ENCODE data around the gene CBLB. TPM values are rescaled to one million over a fixed set of nuclear protein-coding genes. Genes with fewer than 3 reads are reported as not detected.
A peak's percentile ranks its signal among the peaks of the same experiment; 100 is the strongest.

The CBLB gene
- total and polyA plus RNA-seq, 7 donors, result 4.2 to 18.2 (median 12.1) TPM

DNA sequence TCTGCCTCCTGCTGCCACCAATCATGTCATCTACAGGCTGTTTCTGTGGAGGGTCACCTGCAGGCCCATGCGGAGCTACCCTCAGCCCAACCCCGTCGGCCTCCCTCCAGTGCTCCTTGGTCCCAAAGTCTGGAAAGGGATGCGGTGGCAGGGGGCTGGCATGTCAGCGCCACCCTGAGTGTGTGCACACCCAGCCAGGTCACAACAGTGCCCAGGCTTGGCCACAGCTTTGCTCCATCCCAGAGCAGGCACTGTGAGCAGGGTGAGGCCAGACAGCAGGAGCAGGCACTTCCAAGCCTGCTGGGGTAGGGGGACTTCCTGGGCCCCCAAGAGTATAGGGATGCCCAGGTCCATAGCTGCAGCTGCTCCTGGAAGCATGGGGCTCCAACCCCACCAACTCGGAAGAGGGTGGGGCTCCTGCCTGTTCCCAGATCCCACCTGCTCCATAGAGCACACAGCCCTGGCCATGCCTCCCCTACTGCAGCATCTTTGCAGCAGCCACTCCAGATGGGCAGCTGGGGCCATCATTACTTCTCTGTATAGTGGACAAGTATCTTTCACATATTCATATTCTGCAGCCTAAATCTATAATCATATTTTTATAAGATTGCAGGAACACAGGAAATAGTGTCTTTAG lies 109.3 kb downstream of the CBLB start:
- no peak for ATAC-seq

DNA sequence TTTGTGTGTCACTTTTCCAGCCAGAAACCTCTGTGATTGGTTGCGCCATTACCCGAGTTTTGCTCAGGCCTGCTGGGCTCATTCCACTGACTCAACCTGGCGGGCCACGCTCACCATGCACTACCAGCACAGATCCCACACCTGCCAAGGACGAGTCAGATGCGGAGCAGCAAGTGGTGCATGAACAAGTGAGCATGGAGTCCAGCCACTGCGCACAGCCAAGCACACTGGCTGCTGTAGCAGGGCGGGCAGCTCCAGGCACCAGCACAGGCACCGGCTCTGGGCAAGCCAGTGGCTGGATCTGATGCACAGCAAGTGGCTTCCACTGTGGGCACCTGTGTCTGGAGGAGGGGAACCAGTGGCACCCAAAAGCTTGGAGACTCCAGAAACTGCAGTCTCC lies 110.4 kb downstream of the CBLB start:
- no peak for ATAC-seq
- TF ChIP-seq, protein P1, sequence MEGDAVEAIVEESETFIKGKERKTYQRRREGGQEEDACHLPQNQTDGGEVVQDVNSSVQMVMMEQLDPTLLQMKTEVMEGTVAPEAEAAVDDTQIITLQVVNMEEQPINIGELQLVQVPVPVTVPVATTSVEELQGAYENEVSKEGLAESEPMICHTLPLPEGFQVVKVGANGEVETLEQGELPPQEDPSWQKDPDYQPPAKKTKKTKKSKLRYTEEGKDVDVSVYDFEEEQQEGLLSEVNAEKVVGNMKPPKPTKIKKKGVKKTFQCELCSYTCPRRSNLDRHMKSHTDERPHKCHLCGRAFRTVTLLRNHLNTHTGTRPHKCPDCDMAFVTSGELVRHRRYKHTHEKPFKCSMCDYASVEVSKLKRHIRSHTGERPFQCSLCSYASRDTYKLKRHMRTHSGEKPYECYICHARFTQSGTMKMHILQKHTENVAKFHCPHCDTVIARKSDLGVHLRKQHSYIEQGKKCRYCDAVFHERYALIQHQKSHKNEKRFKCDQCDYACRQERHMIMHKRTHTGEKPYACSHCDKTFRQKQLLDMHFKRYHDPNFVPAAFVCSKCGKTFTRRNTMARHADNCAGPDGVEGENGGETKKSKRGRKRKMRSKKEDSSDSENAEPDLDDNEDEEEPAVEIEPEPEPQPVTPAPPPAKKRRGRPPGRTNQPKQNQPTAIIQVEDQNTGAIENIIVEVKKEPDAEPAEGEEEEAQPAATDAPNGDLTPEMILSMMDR (IDR thresholded peaks at IDR 0.05), result no peak
- Histone ChIP-seq H3K36me3 (ENCODE audit: insufficient read depth in 1 of 2, low read depth in 1 of 2) (no peaks in the 10 kb centered on the region), H3K27me3 (ENCODE audit: insufficient read depth in 3 of 3, low read length in 2 of 3) (no peaks in the 10 kb centered on the region), H3K4me1 (no peaks in the 10 kb centered on the region), H3K4me3 (no peak overlapping the region), H3K27ac (no peak overlapping the region), H3K9me3 (no peaks in the 10 kb centered on the region)
- WGBS, 3 donors, result 96 to 99% (median 97%) methylated on average over 9 of the region's 9 CpGs
- DNase-seq, result peak in 1 of 2 donors; percentile 46
- intact Hi-C loops (cut with DNase I), result no loop called here

More for the DNA sequence above, 109.3 kb downstream of the CBLB start:
- intact Hi-C loops (cut with DNase I), result no loop called here
- Histone ChIP-seq H3K9me3 (no peaks in the 10 kb centered on the region), H3K27ac (no peak overlapping the region), H3K4me1 (no peaks in the 10 kb centered on the region), H3K27me3 (ENCODE audit: insufficient read depth in 3 of 3, low read length in 2 of 3) (no peaks in the 10 kb centered on the region), H3K4me3 (no peak overlapping the region), H3K36me3 (ENCODE audit: insufficient read depth in 1 of 2, low read depth in 1 of 2) (peaks cover 0 to under 1% of the 10 kb centered on the region in 2 donors)
- TF ChIP-seq, protein P1 (IDR thresholded peaks at IDR 0.05), result no peak
- DNase-seq, result peak in 1 of 2 donors; percentile 50
- 99 to 100% (median 99%) methylated on average over 5 to 6 of the region's 6 CpGs for WGBS, 3 donors

DNA sequence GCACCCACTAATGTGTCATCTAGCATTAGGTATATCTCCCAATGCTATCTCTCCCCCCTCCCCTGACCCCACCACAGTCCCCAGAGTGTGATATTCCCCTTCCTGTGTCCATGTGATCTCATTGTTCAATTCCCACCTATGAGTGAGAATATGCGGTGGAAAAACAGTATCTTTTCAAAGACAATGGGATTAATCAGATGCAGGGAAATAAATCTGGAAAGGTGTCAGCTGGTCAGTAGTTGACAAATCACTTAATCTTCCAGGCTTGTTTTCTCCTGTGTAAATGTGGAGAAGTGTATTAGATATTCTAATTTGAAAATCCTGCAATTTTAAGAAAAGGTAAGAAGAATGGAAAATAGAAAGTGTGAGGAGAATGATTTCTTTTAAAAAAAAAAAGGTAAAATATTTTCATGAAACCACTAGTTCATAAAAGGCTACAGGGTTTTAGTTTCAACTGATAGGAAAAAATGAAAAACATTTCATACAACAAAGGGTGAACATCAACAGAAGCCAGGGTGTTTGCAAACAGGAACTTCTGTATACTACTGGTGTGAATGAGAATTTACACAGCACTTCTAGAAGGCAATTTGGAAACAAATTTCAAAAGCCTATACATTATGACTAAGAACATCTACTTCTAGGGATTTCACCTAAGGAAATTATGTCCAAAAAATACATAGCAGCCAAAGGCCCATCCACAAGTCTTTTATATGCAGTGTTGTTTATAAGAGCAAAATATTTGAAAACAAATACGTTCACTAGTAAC lies 113.5 kb downstream of the CBLB start:
- no peak for ATAC-seq
- no peaks in the 10 kb centered on the region for H3K4me1 ChIP-seq
- intact Hi-C loops (cut with DNase I), result no loop called here

DNA sequence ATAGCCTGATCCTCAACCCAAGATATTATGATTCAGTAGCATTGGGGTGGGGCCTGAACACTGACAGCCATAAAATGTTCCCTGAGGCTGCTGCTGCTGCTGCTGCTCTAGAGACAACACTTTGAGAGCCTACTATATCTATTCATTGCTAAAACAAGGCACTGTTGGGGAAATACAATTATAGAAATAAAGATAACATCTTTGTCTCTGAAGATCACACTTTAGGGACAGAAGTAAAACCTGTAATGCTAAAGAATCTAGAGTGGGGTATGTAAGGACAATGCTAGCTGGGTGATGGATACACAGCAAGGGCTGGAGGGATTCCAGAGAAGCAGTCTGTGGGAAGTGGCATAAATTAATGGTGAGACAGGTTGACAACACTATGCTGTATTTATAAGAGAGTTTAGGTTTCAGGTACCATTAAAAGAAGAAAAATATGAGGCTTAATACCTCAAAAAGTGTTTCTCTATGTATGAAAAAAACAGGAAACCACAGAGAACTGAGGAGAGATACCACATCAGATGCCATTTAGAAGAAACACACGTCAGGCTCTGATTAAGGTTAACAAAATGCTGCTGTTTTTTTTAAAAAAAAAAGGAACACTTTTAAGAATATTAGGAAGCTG lies 115.9 kb downstream of the CBLB start:
- Histone ChIP-seq H3K36me3 (ENCODE audit: insufficient read depth in 1 of 2, low read depth in 1 of 2) (peaks cover 0 to 10% of the 10 kb centered on the region in 2 donors), H3K4me1 (no peaks in the 10 kb centered on the region), H3K27me3 (ENCODE audit: insufficient read depth in 3 of 3, low read length in 2 of 3) (no peaks in the 10 kb centered on the region), H3K4me3 (no peak overlapping the region), H3K9me3 (no peaks in the 10 kb centered on the region), H3K27ac (no peak overlapping the region)
- ATAC-seq (no peak), DNase-seq (no peak)
- WGBS, 3 donors, result 70 to 92% (median 72%) methylated on average over 1 of the region's 1 CpG
- intact Hi-C loops (cut with DNase I), result no loop called here
- TF ChIP-seq, protein P1 (IDR thresholded peaks at IDR 0.05), result no peak

More for the DNA sequence above, 113.5 kb downstream of the CBLB start:
- Histone ChIP-seq H3K27ac (no peak overlapping the region), H3K27me3 (ENCODE audit: insufficient read depth in 3 of 3, low read length in 2 of 3) (no peaks in the 10 kb centered on the region), H3K9me3 (no peaks in the 10 kb centered on the region), H3K4me3 (no peak overlapping the region), H3K36me3 (ENCODE audit: insufficient read depth in 1 of 2, low read depth in 1 of 2) (peaks cover 0 to 10% of the 10 kb centered on the region in 2 donors)
- TF ChIP-seq, protein P1 (IDR thresholded peaks at IDR 0.05), result no peak
- no peak for DNase-seq
- 86 to 88% (median 88%) methylated on average over 2 of the region's 2 CpGs for whole genome bisulfite sequencing, 3 donors

Data from psoas muscle (tissue), 8 donors.